GM23248 (cell line): ENCODE results near the gene SOX6. TPM values are rescaled to one million over a fixed set of nuclear protein-coding genes. Genes with fewer than 3 reads are reported as not detected.
"Not testable (repeated sequence)": the region's sequence is repeated elsewhere in the genome, so short reads cannot be mapped to it uniquely, and the experiment has no call there.

Experiments
- DNase-seq: peaks from one replicate; pipeline ENCODE4 v3.0.0-alpha.2; 2015
- H2AFZ ChIP-seq: fragments of 200-600 bp; sonication (generic); 2 replicates; pipeline ENCODE4 v1.6.1; 2016; ENCODE audit warnings: antibody characterized with exemption
- H3F3A ChIP-seq: fragments of 200-600 bp; sonication (generic); 2 replicates; pipeline ENCODE4 v1.6.1; 2016; ENCODE audit warnings: mild to moderate bottlenecking, antibody characterized with exemption, mixed run types; ENCODE audit not compliant: insufficient read depth
- H3K27ac ChIP-seq: fragments of 200-600 bp; sonication (generic); 2 replicates; pipeline ENCODE4 v1.5.1; 2016; ENCODE audit warnings: mild to moderate bottlenecking
- H3K27me3 ChIP-seq: fragments of 200-600 bp; sonication (generic); replicated peaks from 2 replicates; pipeline ENCODE4 v1.6.1; 2016; ENCODE audit warnings: mild to moderate bottlenecking; ENCODE audit not compliant: insufficient read depth
- H3K36me3 ChIP-seq: fragments of 200-600 bp; sonication (generic); 2 replicates; pipeline ENCODE4 v1.6.1; 2016; ENCODE audit warnings: low read depth, mild to moderate bottlenecking
- H3K4me1 ChIP-seq: fragments of 200-600 bp; sonication (generic); 2 replicates; pipeline ENCODE4 v1.6.1; 2016; ENCODE audit warnings: mild to moderate bottlenecking; ENCODE audit not compliant: insufficient read depth
- H3K4me2 ChIP-seq: fragments of 200-600 bp; sonication (generic); one replicate; pipeline ENCODE4 v1.6.1; 2016; ENCODE audit warnings: mild to moderate bottlenecking; ENCODE audit not compliant: unreplicated experiment
- H3K4me3 ChIP-seq: fragments of 200-600 bp; sonication (generic); 2 replicates; pipeline ENCODE4 v1.5.1; 2016; ENCODE audit warnings: mild to moderate bottlenecking
- H3K79me2 ChIP-seq: fragments of 200-600 bp; sonication (generic); 2 replicates; pipeline ENCODE4 v1.6.1; 2016; ENCODE audit warnings: mild to moderate bottlenecking; ENCODE audit not compliant: insufficient read depth
- H3K9ac ChIP-seq: fragments of 200-600 bp; sonication (generic); 2 replicates; pipeline ENCODE4 v1.6.1; 2016; ENCODE audit warnings: mild to moderate bottlenecking
- H3K9me2 ChIP-seq: fragments of 200-600 bp; sonication (generic); 2 replicates; pipeline ENCODE4 v1.6.1; 2016; ENCODE audit warnings: mixed run types, mild to moderate bottlenecking, moderate library complexity; ENCODE audit not compliant: insufficient read depth
- H3K9me3 ChIP-seq: fragments of 200-600 bp; sonication (generic); one replicate; pipeline ENCODE4 v1.6.1; 2017; ENCODE audit warnings: low read depth
- H4K20me1 ChIP-seq: fragments of 200-600 bp; sonication (generic); 2 replicates; pipeline ENCODE4 v1.6.0; 2016; ENCODE audit not compliant: insufficient read depth
- EZH2 ChIP-seq: fragments of 200-600 bp; sonication (generic); IDR thresholded peaks from 2 replicates; pipeline ENCODE4 v1.6.1; 2018; ENCODE audit warnings: antibody characterized with exemption, mild to moderate bottlenecking; ENCODE audit not compliant: insufficient read depth, poor library complexity, severe bottlenecking
- EZH2phosphoT487 ChIP-seq: fragments of 200-600 bp; sonication (generic); IDR thresholded peaks from 2 replicates; pipeline ENCODE4 v1.6.1; 2018; ENCODE audit warnings: antibody characterized with exemption, moderate library complexity, mild to moderate bottlenecking, low read depth; ENCODE audit not compliant: insufficient read depth
- WGBS, 2 experiments: methylation state at CpG; one replicate each; pipeline ENCODE4 v1.1.6; 2015 to 2017; ENCODE audit warnings: low lambda C conversion rate in 2 of 2, low coverage in 1 of 2; ENCODE audit errors: missing lambda C conversion rate in 2 of 2; 5-methylcytosine and 5-hydroxymethylcytosine counted together
- in situ Hi-C: fragments of 300-500 bp; cut with MboI; formaldehyde crosslinking; loops from 2 replicates; pipeline ENCODE4 v1.15.0; 2020
- polyA plus RNA-seq: library from polyadenylated mRNA; unstranded; fragments of >200 nt; fragmentation: Nextera tagmentation; extraction: Ambion mirVana; gene quantifications from 2 replicates; pipeline ENCODE4 v1.2.1, GENCODE V29; 2016
- total RNA-seq: library from RNA; depleted of rRNA; stranded (reverse); fragments of >200 nt; shearing (Covaris generic); gene quantifications from 2 replicates; pipeline ENCODE4 v1.2.3, GENCODE V29; 2014

Gene SOX6
- total and polyA plus RNA-seq, 2 experiments from 2014 or later, result under 0.01 to 0.49 TPM

DNA sequence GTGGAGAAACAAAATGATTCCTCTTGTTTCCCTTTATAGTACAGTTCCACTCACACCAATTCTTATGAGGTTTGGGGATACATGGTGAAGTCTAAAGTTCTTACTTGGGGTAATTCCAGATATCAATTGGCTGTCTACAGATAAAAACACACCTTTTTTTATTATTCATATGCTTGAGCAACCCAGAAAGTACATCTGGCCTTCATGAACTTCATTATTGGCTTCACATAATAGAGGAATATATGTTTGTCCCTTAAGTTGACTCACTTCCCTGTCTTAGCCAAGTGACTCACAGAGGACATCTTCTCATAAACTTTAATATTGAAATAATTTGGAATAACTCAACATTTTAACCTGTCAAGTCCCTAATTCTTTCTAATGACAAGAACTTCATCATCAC, 36.3 kb upstream of the SOX6 start:
- peak; percentile 2 for DNase-seq
- Histone ChIP-seq H3F3A (no peaks in the 10 kb centered on the region), H3K9ac (no peak overlapping the region), H3K36me3 (no peaks in the 10 kb centered on the region), H3K9me2 (no peaks in the 10 kb centered on the region), H3K4me1 (no peaks in the 10 kb centered on the region), H3K27ac (no peak overlapping the region), H3K27me3 (no peaks in the 10 kb centered on the region), H3K4me3 (no peak overlapping the region), H2AFZ (no peak overlapping the region), H3K79me2 (no peaks in the 10 kb centered on the region), H4K20me1 (no peaks in the 10 kb centered on the region), H3K4me2 (no peak overlapping the region), H3K9me3 (no peaks in the 10 kb centered on the region)
- in situ Hi-C loops, result no loop called here
- TF ChIP-seq EZH2phosphoT487 (no peak), EZH2 (no peak)

DNA sequence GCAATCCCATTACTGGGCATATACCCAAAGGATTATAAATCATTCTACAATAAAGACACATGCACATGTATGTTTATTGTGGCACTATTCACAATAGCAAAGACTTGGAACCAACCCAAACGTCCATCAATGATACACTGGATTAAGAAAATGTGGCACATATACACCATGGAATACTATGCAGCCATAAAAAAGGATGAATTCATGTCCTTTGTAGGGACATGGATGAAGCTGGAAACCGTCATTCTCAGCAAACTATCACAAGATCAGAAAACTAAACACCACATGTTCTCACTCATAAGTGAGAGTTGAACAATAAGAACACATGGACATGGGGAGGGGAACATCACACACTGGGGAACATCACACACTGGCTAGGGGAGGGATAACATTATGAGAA, 34.5 kb upstream of the SOX6 start:
- H3K27ac ChIP-seq, H3K4me2 ChIP-seq, H2AFZ ChIP-seq, H3K9me2 ChIP-seq, H4K20me1 ChIP-seq, H3K9ac ChIP-seq, H3F3A ChIP-seq, DNase-seq, H3K79me2 ChIP-seq, H3K4me1 ChIP-seq, in situ Hi-C loops, H3K27me3 ChIP-seq, H3K4me3 ChIP-seq, H3K36me3 ChIP-seq, H3K9me3 ChIP-seq: not testable (repeated sequence)
- 4 to 6% methylated on average over 2 of the region's 2 CpGs for WGBS, 2 experiments

DNA sequence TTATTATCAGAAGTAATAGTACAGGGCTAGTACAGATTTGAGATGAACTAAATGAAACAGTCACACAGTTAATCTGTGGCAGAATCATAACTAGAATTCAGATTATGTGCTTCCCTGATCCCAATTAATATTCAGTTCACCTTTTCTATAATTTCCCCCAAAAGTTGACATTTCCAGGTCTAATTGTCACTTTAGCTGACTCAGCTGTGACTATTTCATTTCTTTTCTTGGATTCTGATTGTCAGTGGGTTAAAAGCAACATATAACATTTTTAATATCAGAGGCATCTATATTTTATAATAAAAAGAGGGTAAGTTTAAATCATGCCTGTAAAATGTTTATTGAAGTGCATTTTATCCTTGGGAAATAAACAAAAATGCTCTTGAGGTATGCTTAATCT, 28.8 kb upstream of the SOX6 start:
- H3K9ac ChIP-seq, result no peak overlapping the region
- H4K20me1 ChIP-seq, result no peaks in the 10 kb centered on the region
- no peaks in the 10 kb centered on the region for H3F3A ChIP-seq
- no peak overlapping the region for H3K4me3 ChIP-seq
- H3K36me3 ChIP-seq, result no peaks in the 10 kb centered on the region
- DNase-seq, result no peak
- H3K4me2 ChIP-seq, result no peak overlapping the region
- H3K9me2 ChIP-seq, result no peaks in the 10 kb centered on the region
- H3K79me2 ChIP-seq, result no peaks in the 10 kb centered on the region
- H3K27ac ChIP-seq, result no peak overlapping the region
- no peaks in the 10 kb centered on the region for H3K27me3 ChIP-seq
- H3K4me1 ChIP-seq, result 0 out of 2 replicates have a peak, but pooled peaks cover 9% of the 10 kb centered on the region
- no peaks in the 10 kb centered on the region for H3K9me3 ChIP-seq
- TF ChIP-seq EZH2 (no peak), EZH2phosphoT487 (no peak)
- in situ Hi-C loops, result no loop called here
- no peak overlapping the region for H2AFZ ChIP-seq

DNA sequence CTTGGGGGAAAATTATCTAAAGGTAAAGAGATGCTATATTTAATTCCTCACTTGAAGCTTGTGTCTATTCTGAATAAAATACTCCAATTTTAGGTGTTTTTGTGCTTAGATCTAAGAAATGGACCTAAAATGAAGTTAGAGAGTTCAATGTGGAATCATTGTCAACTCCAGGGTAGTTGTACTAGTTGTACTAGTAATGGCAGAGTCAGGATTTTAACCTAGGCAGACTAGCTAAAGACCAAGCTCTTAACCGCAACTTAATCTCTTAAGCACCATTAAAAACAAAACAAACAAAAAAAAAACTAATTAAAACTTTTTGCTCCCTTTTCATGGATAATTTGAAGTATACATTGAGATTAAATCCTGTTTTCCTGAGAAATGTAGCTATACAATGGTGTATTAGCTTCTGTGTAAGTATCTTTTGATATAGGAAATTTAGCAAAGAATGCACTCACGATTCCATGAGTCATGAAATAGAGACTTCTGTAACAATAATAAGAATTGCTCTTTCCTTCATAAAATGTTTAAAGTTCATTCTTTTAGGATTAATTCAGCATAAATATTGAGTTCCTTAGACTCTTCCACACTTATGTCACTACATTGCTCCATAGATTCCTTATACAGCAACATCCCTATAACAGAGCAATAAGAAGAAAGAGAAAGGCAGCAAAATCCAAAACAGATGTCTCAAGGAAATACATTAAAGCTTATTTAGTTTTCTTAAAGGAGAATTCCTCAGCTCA, 26.5 kb upstream of the SOX6 start:
- no peaks in the 10 kb centered on the region for H4K20me1 ChIP-seq
- H2AFZ ChIP-seq, result no peak overlapping the region
- H3K9ac ChIP-seq, result no peak overlapping the region
- TF ChIP-seq EZH2 (no peak), EZH2phosphoT487 (no peak)
- no peak overlapping the region for H3K4me2 ChIP-seq
- in situ Hi-C loops, result no loop called here
- no peaks in the 10 kb centered on the region for H3K9me2 ChIP-seq
- no peaks in the 10 kb centered on the region for H3K27me3 ChIP-seq
- H3K27ac ChIP-seq, result no peak overlapping the region
- no peaks in the 10 kb centered on the region for H3K9me3 ChIP-seq
- DNase-seq, result peak; percentile 28
- WGBS, 2 experiments, result 42 to 47% methylated on average over 2 of the region's 2 CpGs
- H3K4me3 ChIP-seq, result no peak overlapping the region
- H3K79me2 ChIP-seq, result no peaks in the 10 kb centered on the region
- no peaks in the 10 kb centered on the region for H3F3A ChIP-seq
- no peaks in the 10 kb centered on the region for H3K36me3 ChIP-seq
- H3K4me1 ChIP-seq, result 0 out of 2 replicates have a peak, but pooled peaks cover 9% of the 10 kb centered on the region

DNA sequence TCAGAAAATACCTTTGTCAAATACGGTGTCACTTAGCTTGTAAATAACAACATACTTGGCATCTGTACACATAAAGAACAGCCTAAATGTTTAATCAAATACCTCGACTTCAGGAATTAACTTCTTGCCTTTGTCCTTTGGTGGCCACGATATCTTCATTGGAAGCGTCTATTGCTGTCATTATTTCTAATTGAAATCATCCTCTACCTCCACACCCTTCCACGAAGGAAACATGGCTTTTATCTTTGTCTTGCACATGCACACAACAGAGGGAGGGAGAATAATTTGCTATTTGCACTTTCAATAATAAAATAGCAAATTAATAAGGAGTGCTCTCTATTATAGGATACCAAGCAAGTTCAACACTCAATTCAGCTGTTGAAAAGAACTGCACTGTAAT, 25.8 kb upstream of the SOX6 start:
- H3K27ac ChIP-seq, result no peak overlapping the region
- H3K4me2 ChIP-seq, result no peak overlapping the region
- TF ChIP-seq EZH2phosphoT487 (no peak), EZH2 (no peak)
- H3K27me3 ChIP-seq, result no peaks in the 10 kb centered on the region
- no peak overlapping the region for H3K9ac ChIP-seq
- no peaks in the 10 kb centered on the region for H3K9me2 ChIP-seq
- H3K4me3 ChIP-seq, result no peak overlapping the region
- in situ Hi-C loops, result no loop called here
- WGBS, 2 experiments, result 44 to 47% methylated on average over 5 of the region's 5 CpGs
- no peak for DNase-seq
- no peaks in the 10 kb centered on the region for H3K9me3 ChIP-seq
- H3K79me2 ChIP-seq, result no peaks in the 10 kb centered on the region
- no peaks in the 10 kb centered on the region for H4K20me1 ChIP-seq
- H3K36me3 ChIP-seq, result no peaks in the 10 kb centered on the region
- 0 out of 2 replicates have a peak, but pooled peaks cover 9% of the 10 kb centered on the region for H3K4me1 ChIP-seq
- H3F3A ChIP-seq, result no peaks in the 10 kb centered on the region
- no peak overlapping the region for H2AFZ ChIP-seq
